HepG2 (cell line): ENCODE measurements around the gene ANKRD13C. TPM values are rescaled to one million over a fixed set of nuclear protein-coding genes. Genes with fewer than 3 reads are reported as not detected.

Experiments used
- BRCA1 ChIP-seq: sonication (generic); formaldehyde crosslinking; IDR thresholded peaks from 2 replicates; pipeline ENCODE4 v1.4.0; 2020; ENCODE audit warnings: missing genetic modification reagents
- CSRNP2 ChIP-seq: sonication (generic); formaldehyde crosslinking; conservative IDR thresholded peaks from 2 replicates; pipeline ENCODE4 v1.8.0; 2022; ENCODE audit warnings: low read depth, missing genetic modification reagents
- DMAP1 ChIP-seq: IDR thresholded peaks from 2 replicates; pipeline ENCODE4 v1.6.1; 2016
- ESRRA ChIP-seq: sonication (generic); formaldehyde crosslinking; IDR thresholded peaks from 2 replicates; pipeline ENCODE4 v1.5.1; 2020; ENCODE audit warnings: mild to moderate bottlenecking, low read depth, missing genetic modification reagents
- FOXK1 ChIP-seq: sonication (generic); formaldehyde crosslinking; IDR thresholded peaks from 2 replicates; pipeline ENCODE4 v1.4.0; 2020; ENCODE audit warnings: low read depth, missing genetic modification reagents, borderline replicate concordance
- FOXK2 ChIP-seq: fragments of 450-650 bp; IDR thresholded peaks from 2 replicates; pipeline ENCODE4 v1.6.1; 2016
- JDP2 ChIP-seq: sonication (generic); formaldehyde crosslinking; IDR thresholded peaks from 2 replicates; pipeline ENCODE4 v1.8.1; 2022; ENCODE audit warnings: missing genetic modification reagents, borderline replicate concordance
- KDM2A ChIP-seq: sonication (generic); formaldehyde crosslinking; IDR thresholded peaks from 2 replicates; pipeline ENCODE4 v1.4.0; 2020; ENCODE audit warnings: low read depth, missing genetic modification reagents, borderline replicate concordance
- MXD1 ChIP-seq: sonication (generic); formaldehyde crosslinking; IDR thresholded peaks from 2 replicates; pipeline ENCODE4 v1.4.0; 2020; ENCODE audit warnings: mild to moderate bottlenecking, missing genetic modification reagents
- MXD3 ChIP-seq: IDR thresholded peaks from 2 replicates; pipeline ENCODE4 v1.6.1; 2016; ENCODE audit warnings: mild to moderate bottlenecking, missing biosample characterization, missing genetic modification reagents
- NAIF1 ChIP-seq: sonication (generic); formaldehyde crosslinking; IDR thresholded peaks from 2 replicates; pipeline ENCODE4 v1.5.0; 2020; ENCODE audit warnings: mild to moderate bottlenecking, missing genetic modification reagents, borderline replicate concordance
- NCOA2 ChIP-seq: sonication (generic); formaldehyde crosslinking; IDR thresholded peaks from 2 replicates; pipeline ENCODE4 v1.8.0; 2022; ENCODE audit warnings: inconsistent platforms
- PITX1 ChIP-seq: sonication (generic); formaldehyde crosslinking; IDR thresholded peaks from 2 replicates; pipeline ENCODE4 v1.5.1; 2020; ENCODE audit warnings: mild to moderate bottlenecking, missing genetic modification reagents
- RFXANK ChIP-seq: IDR thresholded peaks from 2 replicates; pipeline ENCODE4 v1.6.1; 2016
- SAP130 ChIP-seq: IDR thresholded peaks from 2 replicates; pipeline ENCODE4 v1.6.1; 2016; ENCODE audit warnings: low read depth
- UBTF ChIP-seq: sonication (generic); formaldehyde crosslinking; IDR thresholded peaks from 2 replicates; pipeline ENCODE4 v1.4.0; 2020; ENCODE audit warnings: mild to moderate bottlenecking, missing genetic modification reagents
- ZBTB21 ChIP-seq: sonication (generic); formaldehyde crosslinking; IDR thresholded peaks from 2 replicates; pipeline ENCODE4 v1.4.0; 2020; ENCODE audit warnings: missing genetic modification reagents
- ZBTB42 ChIP-seq: sonication (generic); formaldehyde crosslinking; IDR thresholded peaks from 2 replicates; pipeline ENCODE4 v1.5.0; 2020; ENCODE audit warnings: mild to moderate bottlenecking, missing genetic modification reagents
- ZFP36L1 ChIP-seq: sonication (generic); formaldehyde crosslinking; IDR thresholded peaks from 2 replicates; pipeline ENCODE4 v1.8.0; 2022; ENCODE audit warnings: mild to moderate bottlenecking, missing genetic modification reagents, moderate library complexity
- ZFP41 ChIP-seq: sonication (generic); formaldehyde crosslinking; IDR thresholded peaks from 2 replicates; pipeline ENCODE4 v1.4.0; 2020; ENCODE audit warnings: mild to moderate bottlenecking, missing genetic modification reagents, borderline replicate concordance
- ZFY ChIP-seq: sonication (generic); formaldehyde crosslinking; IDR thresholded peaks from 2 replicates; pipeline ENCODE4 v1.4.0; 2020; ENCODE audit warnings: missing genetic modification reagents
- ZNF235 ChIP-seq: sonication (generic); formaldehyde crosslinking; IDR thresholded peaks from 2 replicates; pipeline ENCODE4 v1.8.1; 2023; ENCODE audit warnings: mild to moderate bottlenecking, missing genetic modification reagents, borderline replicate concordance
- ZNF260 ChIP-seq: sonication (generic); formaldehyde crosslinking; IDR thresholded peaks from 2 replicates; pipeline ENCODE4 v1.4.0; 2020; ENCODE audit warnings: missing genetic modification reagents, low read depth, mild to moderate bottlenecking, borderline replicate concordance
- ZNF33B ChIP-seq: sonication (generic); formaldehyde crosslinking; IDR thresholded peaks from 2 replicates; pipeline ENCODE4 v1.5.1; 2020; ENCODE audit warnings: mild to moderate bottlenecking, missing genetic modification reagents
- ZNF501 ChIP-seq: sonication (generic); formaldehyde crosslinking; IDR thresholded peaks from 2 replicates; pipeline ENCODE4 v1.5.1; 2020; ENCODE audit warnings: mild to moderate bottlenecking, moderate library complexity, missing genetic modification reagents
- ZNF839 ChIP-seq: sonication (generic); formaldehyde crosslinking; IDR thresholded peaks from 2 replicates; pipeline ENCODE4 v1.4.0; 2020; ENCODE audit warnings: missing genetic modification reagents, mild to moderate bottlenecking, borderline replicate concordance
- ZSCAN22 ChIP-seq: sonication (generic); formaldehyde crosslinking; IDR thresholded peaks from 2 replicates; pipeline ENCODE4 v1.4.0; 2020; ENCODE audit warnings: mild to moderate bottlenecking, missing genetic modification reagents
- polyA plus RNA-seq, 8 experiments: library from polyadenylated mRNA; depleted of rRNA in 3 of 8; stranded (reverse) in 7 of 8; unstranded in 1 of 8; fragments of >200 nt; fragmentation: Illumina TruSeq in 4 of 8; extraction: Trizol in 4 of 8; gene quantifications; 2 replicates each; pipeline versions ENCODE4 v1.2.1 to v1.2.3, GENCODE V29; 2011 to 2016; ENCODE audit warnings: low read depth in 4 of 8, missing spikeins in 1 of 8, mixed read lengths in 1 of 8; ENCODE audit not compliant: insufficient read depth in 1 of 8
- total RNA-seq, 5 experiments: library from RNA; depleted of rRNA; stranded (reverse); fragments of >200 nt; fragmentation: Illumina TruSeq; extraction: Trizol; gene quantifications; 2 replicates each; pipeline ENCODE4 v1.2.3, GENCODE V29; 2016; ENCODE audit warnings: low read depth in 1 of 5

ANKRD13C gene
- total and polyA plus RNA-seq, 2 of the 13 experiments (the other 11 are each of a cell fraction or from before 2014, with no cell fraction given): 6.2 to 17.6 TPM

- TF ChIP-seq ZFP36L1 (CRISPR knock-in tag): peak; percentile 52; the same call in 1 of the 2 replicates
- no peak for TF ChIP-seq ZFP41 (CRISPR knock-in tag)
- no peak for TF ChIP-seq FOXK2
- TF ChIP-seq ZNF235 (CRISPR knock-in tag): no peak
- peak; percentile 85 for TF ChIP-seq NAIF1 (CRISPR knock-in tag)
- TF ChIP-seq ZFY (CRISPR knock-in tag): peak; percentile 96
- TF ChIP-seq ZNF839 (CRISPR knock-in tag): no peak
- TF ChIP-seq KDM2A (CRISPR knock-in tag): peak; percentile 99
- TF ChIP-seq FOXK1 (CRISPR knock-in tag): peak; percentile 56; the same call in 1 of the 2 replicates
- 0 out of 2 replicates have a peak, but pooled peaks have one; percentile 33 for TF ChIP-seq PITX1 (CRISPR knock-in tag)
- no peak for TF ChIP-seq RFXANK
- TF ChIP-seq ZBTB21 (CRISPR knock-in tag): no peak
- TF ChIP-seq UBTF (CRISPR knock-in tag): peak; percentile 93
- peak; percentile 94 for TF ChIP-seq ZNF501 (CRISPR knock-in tag)
- TF ChIP-seq SAP130 (CRISPR knock-in tag): peak; percentile 92
- TF ChIP-seq NCOA2 (CRISPR knock-in tag): peak; percentile 48
- TF ChIP-seq ZNF33B (CRISPR knock-in tag): no peak; the same call in 1 of the 2 replicates
- TF ChIP-seq BRCA1: no peak
- peak; percentile 73; the same call in 1 of the 2 replicates for TF ChIP-seq MXD3 (CRISPR knock-in tag)
- TF ChIP-seq ZNF260 (CRISPR knock-in tag): no peak
- no peak for TF ChIP-seq JDP2 (CRISPR knock-in tag)
- TF ChIP-seq MXD1 (CRISPR knock-in tag): peak; percentile 52; the same call in 1 of the 2 replicates
- no peak for TF ChIP-seq ZBTB42 (CRISPR knock-in tag)
- TF ChIP-seq DMAP1 (CRISPR knock-in tag): peak; percentile 95
- peak; percentile 38; the same call in 1 of the 2 replicates for TF ChIP-seq ESRRA (CRISPR knock-in tag)
- no peak; the same call in 1 of the 2 replicates for TF ChIP-seq ZSCAN22 (CRISPR knock-in tag)
- no peak for TF ChIP-seq CSRNP2
Observed at GRCh38 chr1:70221238-70222121, 133.0 kb downstream of the ANKRD13C start, which contains the start of gene SRSF11 (continued).
